ENCODE results near the gene SMIM28.

The SMIM28 gene

GRCh38 chr6:138396709-138397108 is 19.0 kb downstream of the SMIM28 start:
- no peak for DNase-seq (ENCODE audit: low read depth)
- H3K4me3 ChIP-seq (ENCODE audit: low read depth, low read length): no peak overlapping the region
- TF ChIP-seq, protein P1, sequence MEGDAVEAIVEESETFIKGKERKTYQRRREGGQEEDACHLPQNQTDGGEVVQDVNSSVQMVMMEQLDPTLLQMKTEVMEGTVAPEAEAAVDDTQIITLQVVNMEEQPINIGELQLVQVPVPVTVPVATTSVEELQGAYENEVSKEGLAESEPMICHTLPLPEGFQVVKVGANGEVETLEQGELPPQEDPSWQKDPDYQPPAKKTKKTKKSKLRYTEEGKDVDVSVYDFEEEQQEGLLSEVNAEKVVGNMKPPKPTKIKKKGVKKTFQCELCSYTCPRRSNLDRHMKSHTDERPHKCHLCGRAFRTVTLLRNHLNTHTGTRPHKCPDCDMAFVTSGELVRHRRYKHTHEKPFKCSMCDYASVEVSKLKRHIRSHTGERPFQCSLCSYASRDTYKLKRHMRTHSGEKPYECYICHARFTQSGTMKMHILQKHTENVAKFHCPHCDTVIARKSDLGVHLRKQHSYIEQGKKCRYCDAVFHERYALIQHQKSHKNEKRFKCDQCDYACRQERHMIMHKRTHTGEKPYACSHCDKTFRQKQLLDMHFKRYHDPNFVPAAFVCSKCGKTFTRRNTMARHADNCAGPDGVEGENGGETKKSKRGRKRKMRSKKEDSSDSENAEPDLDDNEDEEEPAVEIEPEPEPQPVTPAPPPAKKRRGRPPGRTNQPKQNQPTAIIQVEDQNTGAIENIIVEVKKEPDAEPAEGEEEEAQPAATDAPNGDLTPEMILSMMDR (IDR thresholded peaks at IDR 0.05; ENCODE audit: low read depth, low read length, missing control alignments): no peak

- no peak overlapping the region for H3K4me3 ChIP-seq (ENCODE audit: low read depth, low read length)
- DNase-seq (ENCODE audit: low read depth): no peak
- TF ChIP-seq, protein P1 (IDR thresholded peaks at IDR 0.05; ENCODE audit: low read depth, low read length, missing control alignments): no peak
Measured at GRCh38 chr6:138397128-138398122, 19.7 kb downstream of the SMIM28 start.

GRCh38 chr6:138400326-138400725 is 22.6 kb downstream of the SMIM28 start:
- no peak for DNase-seq (ENCODE audit: low read depth)
- TF ChIP-seq, protein P1 (IDR thresholded peaks at IDR 0.05; ENCODE audit: low read depth, low read length, missing control alignments): no peak
- H3K4me3 ChIP-seq (ENCODE audit: low read depth, low read length): no peak overlapping the region

GRCh38 chr6:138401960-138402837 is 24.5 kb downstream of the SMIM28 start:
- TF ChIP-seq, protein P1 (IDR thresholded peaks at IDR 0.05; ENCODE audit: low read depth, low read length, missing control alignments): no peak
- H3K4me3 ChIP-seq (ENCODE audit: low read depth, low read length): no peak overlapping the region
- no peak for DNase-seq (ENCODE audit: low read depth)

- TF ChIP-seq, protein P1 (IDR thresholded peaks at IDR 0.05; ENCODE audit: low read depth, low read length, missing control alignments): no peak
- DNase-seq (ENCODE audit: low read depth): no peak
- no peak overlapping the region for H3K4me3 ChIP-seq (ENCODE audit: low read depth, low read length)
Measured at GRCh38 chr6:138402838-138403187, 25.1 kb downstream of the SMIM28 start.

DNA sequence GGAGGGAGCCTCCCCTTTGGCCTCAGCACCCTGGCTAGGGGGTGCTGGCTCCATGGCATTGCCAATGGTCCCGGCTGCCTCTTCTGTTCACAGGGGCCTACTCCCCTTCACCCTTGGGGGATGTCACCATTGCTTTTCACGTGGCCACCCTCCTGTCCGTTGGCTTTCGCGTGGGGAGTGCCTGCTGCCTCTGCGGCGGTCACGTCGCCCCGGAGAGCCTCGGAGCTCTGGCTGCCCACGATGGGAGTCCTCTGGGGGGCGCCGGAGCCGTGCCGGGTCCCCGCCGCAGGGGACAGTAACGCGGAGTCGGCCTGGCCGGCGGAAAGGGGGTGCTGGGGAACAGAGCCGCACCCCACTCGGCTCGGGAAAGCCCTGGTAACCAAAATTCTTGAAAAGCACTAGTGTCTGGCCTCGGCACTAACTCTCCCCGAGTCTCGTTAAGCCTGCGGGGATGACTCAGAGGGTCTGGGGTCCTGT is 25.7 kb downstream of the SMIM28 start:
- TF ChIP-seq, protein P1 (IDR thresholded peaks at IDR 0.05; ENCODE audit: low read depth, low read length, missing control alignments): no peak
- DNase-seq (ENCODE audit: low read depth): no peak
- peak overlapping the region; percentile 86 for H3K4me3 ChIP-seq (ENCODE audit: low read depth, low read length)

Measured in GM12864 (cell line).